ENCODE results near the gene TGFBR2. TPM values are rescaled to one million over a fixed set of nuclear protein-coding genes. Genes with fewer than 3 reads are reported as not detected.
A peak's percentile ranks its signal among the peaks of the same experiment; 100 is the strongest.

The TGFBR2 gene
- polyA plus RNA-seq, 3 donors: 46.6 to 60.3 (median 57.0) TPM

GRCh38 chr3:30683769-30684168, 77.4 kb downstream of the TGFBR2 start:
- Histone ChIP-seq H3K9me3 (replicated peaks in 1 of 2; ENCODE audit: control insufficient read depth in 1 of 2, insufficient read depth in 1 of 2, low read length in 2 of 2) (no peaks in the 10 kb centered on the region), H2AFZ (ENCODE audit: insufficient read depth, low read depth, low read length, poor library complexity, severe bottlenecking) (no peak overlapping the region), H4K20me1 (ENCODE audit: insufficient read depth, low read length) (peaks cover 99% of the 10 kb centered on the region), H3K36me3 (replicated peaks in 1 of 2; ENCODE audit: control insufficient read depth in 1 of 2, insufficient read depth in 2 of 2, low read length in 2 of 2) (peaks cover 49 to 91% of the 10 kb centered on the region in 2 donors), H3K27ac (ENCODE audit: low read depth in 1 of 2, low read length in 2 of 2) (no peak overlapping the region), H3K27me3 (ENCODE audit: control insufficient read depth in 2 of 2, insufficient read depth in 2 of 2, low read length in 2 of 2) (no peaks in the 10 kb centered on the region), H3K4me3 (replicated peaks in 1 of 3; ENCODE audit: low read depth in 2 of 3, low read length in 3 of 3) (no peak overlapping the region), H3K79me2 (ENCODE audit: insufficient read depth, low read length) (peaks cover 57% of the 10 kb centered on the region), H3K4me1 (ENCODE audit: control insufficient read depth in 1 of 2, insufficient read depth in 2 of 2, low read length in 2 of 2) (peaks cover 17 to 24% of the 10 kb centered on the region in 2 donors), H3K4me2 (replicated peaks; ENCODE audit: extremely low read depth, low read length, poor library complexity, severe bottlenecking) (no peak overlapping the region), H3K9ac (ENCODE audit: insufficient read depth, low read length, poor library complexity, severe bottlenecking) (no peak overlapping the region)
- no peak for DNase-seq
- WGBS (ENCODE audit: insufficient coverage): 91% methylated on average over 3 of the region's 3 CpGs
- Mint-ChIP-seq H3K36me3 (peaks cover 86 to 89% of the 10 kb centered on the region in 2 donors), H3K4me3 (no peak overlapping the region), H3K9me3 (peaks cover 0 to 2% (median 0%) of the 10 kb centered on the region in 7 donors), H3K4me1 (peaks cover 34% of the 10 kb centered on the region), H3K27ac (peak overlapping the region in 2 of 7 donors; percentile 10 to 12), H3K27me3 (ENCODE audit: low read depth in 3 of 3) (peaks cover 0 to 3% (median 0%) of the 10 kb centered on the region in 3 donors)
- TF ChIP-seq CTCF (IDR thresholded peaks at IDR 0.05): no peak
- intact Hi-C loops (cut with micrococcal nuclease): no loop called here

DNA sequence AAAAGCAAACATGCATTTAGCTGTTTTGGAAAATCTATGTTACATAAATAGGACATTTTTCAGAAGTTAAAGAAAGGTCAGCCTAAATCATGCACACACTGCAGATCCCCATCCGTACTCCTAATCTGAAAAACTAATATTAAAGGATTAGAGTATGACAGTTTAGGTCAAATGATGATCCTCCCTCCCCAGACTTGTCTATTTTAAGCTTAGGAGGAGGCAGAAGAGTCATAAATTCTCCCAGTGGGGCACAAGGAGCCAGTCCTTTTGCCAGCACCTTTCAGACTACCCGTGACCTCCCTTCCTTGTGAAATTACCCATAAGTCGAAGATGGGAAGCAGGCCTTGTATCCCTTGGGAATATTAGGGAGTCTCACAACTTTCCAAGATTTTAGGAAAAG, 78.0 kb downstream of the TGFBR2 start:
- Mint-ChIP-seq H3K27ac (no peak overlapping the region), H3K36me3 (peaks cover 86 to 89% of the 10 kb centered on the region in 2 donors), H3K4me1 (peaks cover 39% of the 10 kb centered on the region), H3K9me3 (peaks cover 0 to 2% (median 0%) of the 10 kb centered on the region in 7 donors), H3K4me3 (no peak overlapping the region), H3K27me3 (ENCODE audit: low read depth in 3 of 3) (peaks cover 0 to 3% (median 0%) of the 10 kb centered on the region in 3 donors)
- Histone ChIP-seq H3K4me2 (replicated peaks; ENCODE audit: extremely low read depth, low read length, poor library complexity, severe bottlenecking) (no peak overlapping the region), H3K36me3 (replicated peaks in 1 of 2; ENCODE audit: control insufficient read depth in 1 of 2, insufficient read depth in 2 of 2, low read length in 2 of 2) (peaks cover 49 to 91% of the 10 kb centered on the region in 2 donors), H3K27me3 (ENCODE audit: control insufficient read depth in 2 of 2, insufficient read depth in 2 of 2, low read length in 2 of 2) (no peaks in the 10 kb centered on the region), H3K4me1 (ENCODE audit: control insufficient read depth in 1 of 2, insufficient read depth in 2 of 2, low read length in 2 of 2) (peaks cover 17 to 24% of the 10 kb centered on the region in 2 donors), H3K4me3 (replicated peaks in 1 of 3; ENCODE audit: low read depth in 2 of 3, low read length in 3 of 3) (no peak overlapping the region), H4K20me1 (ENCODE audit: insufficient read depth, low read length) (peaks cover 99% of the 10 kb centered on the region), H3K9ac (ENCODE audit: insufficient read depth, low read length, poor library complexity, severe bottlenecking) (no peak overlapping the region), H3K27ac (ENCODE audit: low read depth in 1 of 2, low read length in 2 of 2) (no peak overlapping the region), H3K79me2 (ENCODE audit: insufficient read depth, low read length) (peaks cover 51% of the 10 kb centered on the region), H2AFZ (ENCODE audit: insufficient read depth, low read depth, low read length, poor library complexity, severe bottlenecking) (no peak overlapping the region), H3K9me3 (replicated peaks in 1 of 2; ENCODE audit: control insufficient read depth in 1 of 2, insufficient read depth in 1 of 2, low read length in 2 of 2) (no peaks in the 10 kb centered on the region)
- TF ChIP-seq CTCF (IDR thresholded peaks at IDR 0.05): no peak
- intact Hi-C loops (cut with micrococcal nuclease): no loop called here
- WGBS (ENCODE audit: insufficient coverage): no CpG with 5 or more reads among the region's 3 CpGs
- DNase-seq: no peak

Measured in CD14-positive monocyte (primary cell).